HG03354 (cell line): Measurements from ENCODE around the gene HLA-DQA1.

ENCODE experiments used
- ATAC-seq: cut with Tn5 transposase; IDR thresholded peaks from one replicate; pipeline ENCODE4 v1.9.1; 2021; ENCODE audit warnings: mild to moderate bottlenecking; ENCODE audit not compliant: unreplicated experiment, poor library complexity, severe bottlenecking

Gene HLA-DQA1

GRCh38 chr6:32689531-32690501 is 52.6 kb downstream of the HLA-DQA1 start:
- no peak for ATAC-seq

- ATAC-seq = no peak
Observed at GRCh38 chr6:32692019-32692418, 54.8 kb downstream of the HLA-DQA1 start.
